GF-D8 (cell line): ENCODE results near the gene COL18A1.

Experiments
- DNase-seq: peaks from one replicate; lab custom pipeline; 2025; lab: John Stamatoyannopoulos, UW

COL18A1 gene

GRCh38 chr21:45414396-45415187 is 9.6 kb downstream of the COL18A1 start:
- DNase-seq, result no peak

- DNase-seq, result no peak
Observed at GRCh38 chr21:45415188-45415942, 10.4 kb downstream of the COL18A1 start.

GRCh38 chr21:45415943-45416611 is 11.1 kb downstream of the COL18A1 start:
- no peak for DNase-seq

- no peak for DNase-seq
Observed at GRCh38 chr21:45416620-45417019, 11.7 kb downstream of the COL18A1 start.

- DNase-seq, result no peak
Observed at GRCh38 chr21:45417256-45417950, 12.4 kb downstream of the COL18A1 start.

GRCh38 chr21:45417951-45418300 is 13.0 kb downstream of the COL18A1 start:
- DNase-seq, result no peak

- no peak for DNase-seq
Observed at GRCh38 chr21:45418301-45419071, 13.5 kb downstream of the COL18A1 start.

GRCh38 chr21:45419162-45419561 is 14.2 kb downstream of the COL18A1 start:
- no peak for DNase-seq

- DNase-seq, result no peak
Observed at GRCh38 chr21:45420061-45421041, 15.4 kb downstream of the COL18A1 start.

GRCh38 chr21:45421071-45421845 is 16.3 kb downstream of the COL18A1 start:
- no peak for DNase-seq

GRCh38 chr21:45421846-45422775 is 17.1 kb downstream of the COL18A1 start:
- DNase-seq, result no peak

- no peak for DNase-seq
Observed at GRCh38 chr21:45423201-45423955, 18.4 kb downstream of the COL18A1 start.

- no peak for DNase-seq
Observed at GRCh38 chr21:45423968-45424853, 19.2 kb downstream of the COL18A1 start.

GRCh38 chr21:45424854-45425795 is 20.2 kb downstream of the COL18A1 start:
- DNase-seq, result no peak
